ENCODE measurements around the gene THY1.
"Not testable (repeated sequence)": the region's sequence is repeated elsewhere in the genome, so short reads cannot be mapped to it uniquely, and the experiment has no call there.

THY1 gene

DNA sequence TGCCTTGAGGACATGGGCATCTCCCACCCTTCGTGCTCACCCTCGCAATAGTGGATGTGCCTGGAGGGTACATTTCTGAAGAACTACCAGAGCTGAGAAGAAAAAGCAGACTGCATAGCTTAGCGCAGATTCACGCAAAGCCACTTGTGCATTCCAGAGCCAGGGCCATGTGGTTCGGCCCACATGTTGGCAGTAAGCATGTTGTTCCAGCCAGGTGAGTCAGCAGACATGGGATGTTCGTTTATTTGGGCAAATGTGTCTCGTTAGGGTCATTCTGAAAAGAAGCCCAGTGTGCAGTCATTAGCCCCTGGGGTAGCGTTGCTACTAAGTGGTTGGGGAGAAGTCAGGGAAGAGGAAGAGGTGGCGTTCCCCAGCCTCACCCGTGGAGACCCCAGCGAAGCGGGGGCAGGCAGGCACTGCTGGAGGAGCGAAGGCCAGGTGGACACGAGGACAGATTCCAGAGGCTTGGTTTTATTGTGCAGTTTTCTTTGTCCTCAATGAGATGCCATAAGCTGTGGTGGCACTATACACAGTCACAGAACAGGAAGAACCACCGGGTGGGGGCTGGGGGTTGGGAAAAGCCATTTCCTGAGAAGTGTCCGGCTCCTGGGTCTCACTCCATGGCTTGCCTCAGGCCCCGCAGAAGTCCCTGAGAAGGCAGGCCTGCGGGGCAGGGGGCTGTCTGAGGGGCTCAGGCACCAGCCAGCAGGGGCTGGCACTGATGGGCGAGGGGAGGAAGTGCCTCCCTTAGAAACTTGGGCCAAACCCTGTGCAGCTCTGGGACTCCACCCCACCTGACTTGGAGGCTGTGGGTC lies 5.0 kb downstream of the THY1 start:
- DNase-seq (ENCODE audit: low spot score), result no peak

DNA sequence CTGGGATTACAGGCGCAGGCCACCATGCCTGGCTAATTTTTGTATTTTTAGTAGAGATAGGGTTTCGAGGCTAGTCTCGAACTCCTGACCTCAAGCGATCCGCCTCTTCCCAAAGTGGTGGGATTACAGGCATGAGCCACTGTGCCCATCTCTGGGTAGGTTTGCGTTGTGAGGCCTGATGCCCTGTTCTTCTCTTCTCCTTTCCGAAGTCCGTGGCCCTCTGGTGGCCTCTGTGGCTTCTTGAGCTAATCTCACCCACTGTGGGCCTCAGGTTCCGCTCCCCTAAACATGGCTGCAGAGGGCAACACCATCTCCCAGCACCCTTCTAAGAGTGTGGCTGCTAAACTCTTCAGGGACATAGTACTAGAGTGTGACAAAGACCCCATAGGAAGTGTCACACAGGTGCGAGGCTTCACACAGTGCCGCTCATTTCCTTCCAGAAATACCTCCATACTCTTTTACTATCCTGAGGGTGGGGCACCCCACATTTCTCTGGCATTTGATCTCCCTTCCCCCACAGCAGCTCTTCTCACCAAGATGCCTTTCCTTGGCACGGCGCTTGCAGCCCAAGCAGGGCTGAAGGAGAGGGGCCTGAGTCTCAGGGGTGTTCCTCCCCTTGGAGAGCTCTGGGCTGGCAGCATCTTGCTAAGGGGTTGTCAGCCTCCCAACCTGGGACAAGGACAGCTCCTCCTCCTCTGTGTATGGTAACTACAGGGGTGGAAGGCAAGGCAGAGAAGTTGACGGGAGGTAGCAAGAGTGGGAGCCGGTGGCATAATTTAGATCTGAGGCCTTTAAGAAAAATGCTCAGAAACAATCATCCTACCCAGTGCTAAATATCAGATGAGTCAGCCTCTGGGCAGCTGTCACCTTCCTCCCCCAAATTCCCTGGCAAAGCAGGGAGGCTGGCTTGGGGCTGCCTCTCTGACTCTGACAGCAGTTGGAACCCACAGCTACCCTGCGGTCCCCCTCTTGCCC lies 6.1 kb downstream of the THY1 start:
- DNase-seq (ENCODE audit: low spot score), result no peak

DNA sequence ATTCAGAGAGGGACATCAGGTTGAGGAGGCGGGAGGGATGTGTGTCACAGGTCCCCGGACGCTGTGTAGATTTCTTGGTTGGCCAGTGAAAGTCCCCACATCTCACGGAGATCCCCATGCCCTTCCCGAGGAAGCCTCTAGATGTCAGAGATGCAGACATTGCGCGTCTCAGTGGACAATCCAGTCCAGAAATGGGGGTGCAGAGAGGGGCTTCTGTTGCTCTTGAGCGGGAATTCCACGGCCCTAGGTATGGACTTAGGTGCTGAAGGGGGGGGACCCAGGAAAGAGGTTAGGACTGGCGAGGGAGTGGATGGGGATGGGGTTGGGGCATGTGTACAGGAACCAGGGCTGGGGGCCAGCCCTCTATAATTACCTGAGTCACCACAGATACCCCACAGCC lies 7.0 kb downstream of the THY1 start:
- DNase-seq (ENCODE audit: low spot score), result no peak

DNA sequence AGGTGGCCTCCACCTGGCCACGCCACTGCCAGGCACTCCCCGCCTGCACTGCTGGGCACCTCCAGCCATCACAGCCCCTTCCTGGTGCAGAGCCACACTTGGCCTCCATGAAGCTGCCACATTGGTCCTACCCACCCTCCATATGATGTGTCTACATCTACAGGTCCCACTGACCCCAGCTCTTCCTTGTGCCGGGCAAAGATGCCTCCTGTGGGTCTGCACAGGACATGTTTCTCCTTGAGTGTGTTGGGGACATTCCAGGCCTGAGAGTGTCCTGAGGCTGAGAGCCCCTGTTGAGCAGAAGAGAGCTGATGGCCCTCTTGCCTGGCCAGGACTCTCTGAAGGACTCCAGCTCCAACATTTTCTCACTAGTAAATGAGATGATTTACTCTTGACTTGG lies 7.5 kb downstream of the THY1 start:
- no peak for DNase-seq (ENCODE audit: low spot score)

DNA sequence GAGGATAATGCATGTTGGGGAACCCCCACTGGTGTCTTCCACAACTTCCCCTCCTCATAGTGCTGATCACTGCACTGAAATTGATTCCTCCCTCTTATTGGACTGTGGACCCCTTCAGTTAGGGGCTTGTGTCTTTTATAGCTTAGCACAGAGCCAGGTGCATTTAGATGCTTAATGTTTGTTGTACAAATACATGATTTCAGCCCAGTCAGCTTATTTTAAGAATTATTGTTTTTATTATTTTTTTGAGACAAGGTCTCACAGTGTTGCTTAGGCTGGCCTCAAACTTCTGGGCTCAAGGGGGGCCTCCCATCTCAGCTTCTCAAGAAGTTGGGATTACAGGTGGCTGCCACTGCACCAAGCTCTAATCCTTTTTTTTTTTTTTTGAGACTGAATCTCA lies 8.2 kb downstream of the THY1 start:
- DNase-seq (ENCODE audit: low spot score), result no peak

DNA sequence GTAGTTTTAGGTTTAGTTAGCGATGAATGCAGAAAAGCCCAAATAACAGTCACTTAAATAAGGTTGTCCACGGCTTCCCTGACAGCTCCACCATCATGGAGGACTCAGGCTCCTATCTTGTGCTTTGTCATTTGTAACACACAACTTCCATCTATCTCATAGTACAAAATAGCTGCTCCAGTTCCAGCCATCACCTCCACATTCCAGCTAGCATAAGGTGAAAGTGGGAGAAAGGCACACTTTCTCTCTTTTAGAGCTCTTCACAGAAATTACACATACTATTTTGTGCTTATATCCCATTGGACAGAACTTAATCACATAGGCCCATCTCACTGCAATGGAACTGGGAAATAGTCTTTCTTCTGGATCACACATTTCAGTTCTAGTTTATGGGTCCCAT lies 8.7 kb downstream of the THY1 start:
- no peak for DNase-seq (ENCODE audit: low spot score)

DNA sequence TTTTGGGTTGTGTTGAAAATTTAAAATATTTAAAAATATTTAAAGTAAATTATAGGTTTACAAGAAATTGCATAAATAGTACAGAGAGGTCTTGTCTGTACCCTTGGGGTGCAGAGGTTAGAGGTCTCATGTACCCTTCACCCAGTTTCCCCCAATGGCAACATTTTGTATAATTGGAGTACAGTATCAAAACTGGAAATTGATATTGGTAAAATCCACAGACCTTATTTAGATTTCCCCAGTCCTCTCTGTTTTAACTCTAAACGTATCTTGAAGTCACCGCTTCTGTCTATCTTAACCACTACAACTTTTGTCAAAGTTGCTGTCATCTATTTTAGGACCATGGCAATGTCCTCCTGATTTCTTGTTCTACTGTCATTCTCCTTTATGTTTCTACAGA lies 10.9 kb downstream of the THY1 start:
- DNase-seq (ENCODE audit: low spot score), result no peak

DNA sequence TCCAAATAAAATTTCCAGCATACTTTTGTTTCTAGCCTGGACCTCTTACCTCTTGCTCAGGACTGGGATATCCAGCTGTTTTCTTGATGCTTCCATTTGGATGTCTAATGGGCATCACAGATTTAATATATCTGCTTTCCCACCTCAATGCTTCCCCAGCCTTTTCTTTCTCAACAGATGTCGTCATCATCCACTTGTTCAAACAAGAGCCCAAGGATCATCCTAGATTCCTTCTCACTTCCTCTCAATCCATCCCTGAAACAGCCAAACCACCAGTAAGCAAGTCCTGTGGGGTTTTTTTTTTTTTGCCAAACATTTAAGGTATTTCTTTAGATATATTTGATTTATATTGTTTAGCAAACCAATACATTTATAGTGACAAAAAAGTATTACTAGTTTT lies 12.5 kb downstream of the THY1 start:
- DNase-seq (ENCODE audit: low spot score), result no peak

DNA sequence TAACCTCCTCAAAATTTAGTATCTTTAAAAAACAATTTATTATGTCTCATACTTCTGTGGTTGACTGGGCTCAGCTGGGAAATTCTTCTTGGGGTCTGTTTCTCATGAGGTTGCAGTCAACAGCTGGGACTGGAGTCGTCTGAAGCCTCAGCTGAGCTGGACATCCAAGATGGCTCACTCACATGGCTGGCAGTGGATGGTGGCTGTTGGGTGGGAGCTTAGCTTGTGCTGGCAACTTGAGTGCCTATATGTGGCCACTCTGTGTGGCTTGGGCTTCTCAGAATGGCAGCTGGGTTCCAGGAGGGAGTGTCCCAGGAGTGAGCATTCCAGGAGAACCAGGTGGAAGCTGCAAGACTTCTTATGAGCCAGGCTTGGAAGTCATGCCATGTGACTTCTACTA lies 13.2 kb downstream of the THY1 start:
- DNase-seq (ENCODE audit: low spot score), result no peak

DNA sequence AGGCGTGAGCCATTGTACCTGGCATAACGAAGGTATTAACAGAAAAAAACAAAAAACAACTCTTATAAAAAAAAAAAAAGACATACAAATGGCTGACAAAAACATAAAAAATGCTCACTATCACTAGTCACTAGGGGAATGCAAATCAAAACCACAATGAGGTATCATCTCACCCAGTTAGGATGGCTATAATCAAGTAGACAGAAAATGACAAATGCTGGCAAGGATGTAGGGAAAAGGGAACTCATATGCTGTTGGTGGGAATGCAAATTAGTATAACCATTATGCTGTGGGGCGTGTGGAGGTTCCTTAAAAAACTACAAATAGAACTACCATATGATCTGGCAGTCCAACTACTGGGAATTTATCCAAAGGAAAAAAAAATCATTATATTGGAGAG lies 17.0 kb downstream of the THY1 start:
- no peak for DNase-seq (ENCODE audit: low spot score)

DNA sequence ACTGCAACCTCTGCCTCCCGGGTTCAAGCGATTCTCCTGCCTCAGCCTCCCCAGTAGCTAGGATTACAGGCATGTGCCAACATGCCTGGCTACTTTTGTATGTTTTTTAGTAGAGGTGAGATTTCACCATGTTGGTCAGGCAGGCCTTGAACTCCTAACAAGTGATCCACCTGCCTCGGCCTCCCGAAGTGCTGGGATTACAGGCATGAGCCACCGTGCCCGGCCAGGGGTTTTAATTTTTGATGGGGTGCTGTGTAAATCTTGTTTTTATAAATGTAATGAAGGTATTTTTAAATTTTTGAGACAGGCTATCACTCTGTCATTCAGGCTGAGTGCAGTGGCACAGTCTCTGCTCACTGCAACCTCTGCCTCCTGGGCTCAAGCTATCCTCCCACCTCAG lies 17.5 kb downstream of the THY1 start:
- DNase-seq (ENCODE audit: low spot score), result not testable (repeated sequence)

DNA sequence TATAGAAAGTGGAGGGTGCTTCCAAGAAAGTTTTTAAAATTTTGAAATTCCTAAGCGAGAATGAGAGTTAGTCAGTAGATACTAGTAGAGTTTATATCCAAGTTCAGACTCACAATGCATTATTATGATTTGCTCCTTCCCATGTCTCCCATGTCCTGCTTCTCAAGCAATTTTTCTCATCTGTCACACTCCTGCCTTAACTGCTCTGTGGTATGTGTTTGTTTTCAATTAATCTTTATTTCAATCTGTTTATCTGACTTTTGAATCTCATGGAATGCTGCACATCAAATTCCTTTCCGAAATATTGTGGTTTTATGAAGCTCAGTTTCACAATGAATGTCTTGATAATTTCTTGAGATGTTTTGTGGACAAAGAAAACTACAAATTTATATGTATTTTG lies 18.1 kb downstream of the THY1 start:
- DNase-seq (ENCODE audit: low spot score), result no peak

DNA sequence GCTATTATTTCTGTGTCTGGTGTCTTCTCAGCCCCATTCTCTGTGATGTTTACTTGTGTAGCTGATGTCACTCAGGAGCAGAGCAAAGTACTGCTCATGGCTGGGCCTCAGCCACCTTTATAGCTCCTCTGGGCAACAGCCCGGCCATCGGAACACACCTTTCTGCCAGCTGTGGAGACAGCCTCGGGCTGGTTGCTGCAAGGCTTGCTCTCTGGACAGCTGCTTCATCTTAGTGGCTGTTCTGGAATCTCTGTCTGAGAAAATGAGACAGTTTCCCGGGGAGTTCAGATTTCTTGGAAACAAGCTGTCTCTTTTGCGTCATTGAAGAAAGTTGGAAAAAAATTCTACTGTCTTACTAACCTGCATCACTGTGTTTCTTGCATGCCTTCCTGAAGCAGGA lies 20.0 kb downstream of the THY1 start:
- no peak for DNase-seq (ENCODE audit: low spot score)

DNA sequence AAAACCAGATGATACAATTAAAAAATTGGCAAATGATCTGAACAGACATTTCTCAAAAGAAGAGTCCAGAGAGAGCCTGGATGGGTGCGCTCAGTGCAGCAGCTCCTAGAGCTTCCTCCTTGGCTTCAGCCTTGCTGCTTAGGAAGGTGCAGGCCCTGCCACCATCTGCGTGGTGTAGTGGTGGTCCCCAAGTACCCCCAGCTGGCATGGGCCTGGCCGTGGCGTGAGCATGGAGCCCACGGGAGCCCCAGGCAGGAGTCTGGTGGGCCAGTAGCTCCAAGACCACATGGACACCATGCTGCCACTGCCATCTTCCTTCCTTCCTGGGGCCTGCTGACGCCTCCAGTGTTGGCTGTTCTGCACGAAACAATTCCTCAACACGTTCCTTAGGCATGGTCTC lies 20.5 kb downstream of the THY1 start:
- DNase-seq (ENCODE audit: low spot score), result no peak

DNA sequence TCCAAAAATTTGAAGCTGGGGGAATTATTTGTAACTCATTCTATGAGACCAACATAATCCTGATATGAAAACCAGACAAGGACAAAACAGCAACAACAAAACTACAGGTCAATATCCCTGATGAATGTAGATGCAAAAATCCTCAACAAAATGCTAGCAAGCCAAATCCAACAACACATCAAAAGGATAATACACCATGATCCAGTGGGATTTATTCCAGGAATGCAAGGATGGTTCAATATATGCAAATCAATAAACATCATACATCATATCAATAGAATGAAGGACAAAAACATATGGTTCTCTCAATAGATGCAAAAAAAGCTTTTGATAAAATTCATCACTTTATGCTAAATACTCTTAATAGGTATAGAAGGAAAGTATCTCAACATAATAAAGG lies 22.1 kb downstream of the THY1 start:
- no peak for DNase-seq (ENCODE audit: low spot score)

DNA sequence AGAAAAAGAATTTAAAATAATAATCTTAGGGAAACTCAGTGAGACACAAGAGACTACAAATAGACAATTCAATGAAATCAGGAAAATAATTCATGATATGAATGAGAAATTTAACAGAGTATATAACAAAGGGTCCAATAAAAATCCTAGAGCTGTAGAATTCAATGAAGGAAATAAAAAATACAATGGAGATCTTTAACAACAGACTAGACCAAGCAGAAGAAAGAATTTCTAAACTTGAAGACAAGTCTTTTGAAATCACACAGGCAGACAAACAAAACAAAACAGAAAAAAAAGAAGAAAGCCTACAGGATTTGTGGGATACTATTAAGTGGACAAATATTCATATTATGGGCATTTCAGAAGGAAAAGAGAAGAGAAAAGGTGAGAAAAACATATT lies 25.2 kb downstream of the THY1 start:
- no peak for DNase-seq (ENCODE audit: low spot score)

DNA sequence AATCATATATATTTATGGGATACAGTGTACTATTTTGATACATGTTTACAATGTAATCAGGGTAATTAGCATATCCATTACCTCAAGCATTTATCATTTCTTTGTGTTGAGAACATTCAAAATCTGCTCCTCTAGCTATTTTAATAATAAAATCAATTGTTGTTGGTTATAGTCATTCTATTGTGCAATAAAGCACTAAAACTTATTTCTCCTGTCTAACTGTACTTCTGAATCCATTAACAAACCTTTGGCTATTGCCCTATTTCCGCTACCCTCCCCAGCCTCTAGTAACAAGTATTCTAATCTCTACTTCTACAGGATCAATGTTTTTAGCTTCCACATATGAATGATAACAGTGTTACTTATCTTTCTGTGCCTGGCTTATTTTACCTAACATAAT lies 26.1 kb downstream of the THY1 start:
- no peak for DNase-seq (ENCODE audit: low spot score)

DNA sequence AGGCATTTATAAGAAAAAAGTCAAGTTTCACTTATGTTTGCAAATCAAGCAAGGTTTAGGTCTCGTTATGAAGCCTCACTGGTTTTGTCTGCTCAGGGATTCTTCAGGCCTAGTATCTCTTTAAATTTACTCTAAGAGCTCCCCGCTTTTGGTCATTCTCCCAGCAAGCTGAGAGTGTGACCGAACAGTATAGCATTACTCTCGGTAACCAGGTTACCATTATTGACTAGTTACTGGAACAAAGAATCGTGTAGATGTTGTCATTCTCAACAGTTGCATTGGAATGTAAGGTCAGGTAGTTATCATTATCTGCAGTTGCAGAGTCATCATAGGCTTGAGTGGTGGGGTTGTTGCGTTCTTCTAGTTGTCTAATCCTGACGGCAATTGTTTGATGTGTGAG lies 31.7 kb downstream of the THY1 start:
- no peak for DNase-seq (ENCODE audit: low spot score)

DNA sequence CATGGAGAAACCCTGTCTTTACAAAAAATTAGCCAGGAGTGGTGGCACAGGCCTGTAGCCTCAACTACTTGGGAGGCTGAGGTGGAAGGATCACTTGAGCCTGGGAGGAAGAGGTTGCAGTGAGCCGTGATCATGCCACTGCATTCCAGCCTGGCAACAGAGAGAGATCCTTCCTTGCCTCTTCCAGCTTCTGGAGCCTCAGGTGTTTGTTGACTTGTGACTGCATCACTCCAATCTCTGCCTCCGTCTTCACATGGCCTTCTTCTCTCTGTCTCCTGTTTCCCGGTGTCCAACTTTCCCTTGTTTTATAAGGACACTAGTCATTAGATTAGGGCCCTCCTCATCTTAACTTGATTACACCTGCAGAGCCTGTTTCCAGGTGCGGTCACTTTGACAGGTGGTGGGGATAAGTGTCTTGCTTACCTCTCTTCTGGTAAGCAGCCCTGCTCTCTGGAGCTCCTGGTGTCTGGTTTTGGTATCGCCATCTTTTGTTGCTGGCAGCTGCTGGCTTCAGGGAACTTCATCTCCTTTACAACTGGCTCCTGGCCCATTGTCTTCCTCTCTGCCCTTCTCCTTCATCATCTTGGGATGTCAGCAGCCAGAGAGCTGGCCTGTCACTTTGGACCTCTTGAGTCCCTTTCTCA lies 33.2 kb downstream of the THY1 start:
- no peak for DNase-seq (ENCODE audit: low spot score)

DNA sequence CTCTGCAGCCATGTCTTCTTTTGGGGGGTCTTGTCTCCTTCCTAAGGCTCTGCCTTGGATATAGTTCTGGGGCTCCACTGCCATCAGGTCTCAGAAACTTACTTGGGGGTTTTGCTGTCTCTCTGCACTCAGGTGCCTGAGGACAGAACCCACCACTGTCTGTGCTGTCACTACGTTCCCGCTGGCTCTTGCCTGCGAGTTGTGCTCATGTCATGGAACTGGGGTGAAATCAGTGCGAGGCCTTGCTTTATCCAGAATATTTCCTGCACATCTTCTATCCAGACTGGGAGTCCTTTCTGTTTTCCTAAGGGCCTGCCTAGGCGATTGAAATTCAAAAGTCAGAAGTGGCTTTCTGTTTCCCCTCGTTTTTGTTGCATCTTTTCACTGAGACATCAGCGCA lies 34.9 kb downstream of the THY1 start:
- no peak for DNase-seq (ENCODE audit: low spot score)

DNA sequence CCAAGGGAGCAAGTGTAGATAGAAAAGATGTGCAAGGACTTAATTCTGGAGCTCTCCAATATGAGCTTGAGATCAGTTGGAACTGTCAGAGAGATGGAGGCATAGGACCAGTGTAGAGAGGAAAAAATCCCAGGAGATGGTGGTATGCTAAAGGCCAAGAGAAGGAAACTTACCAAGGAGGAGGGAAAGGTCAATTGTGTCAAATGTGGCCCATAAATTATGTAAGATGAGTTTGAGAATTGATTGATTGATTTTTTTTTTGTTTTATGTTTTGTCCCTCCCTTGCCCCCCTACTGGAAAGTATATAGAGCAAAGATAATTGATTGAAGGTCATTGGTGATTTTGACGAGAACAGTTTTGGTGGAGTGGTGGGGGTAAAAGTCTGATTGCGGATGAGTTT lies 38.6 kb downstream of the THY1 start:
- DNase-seq (ENCODE audit: low spot score), result no peak

DNA sequence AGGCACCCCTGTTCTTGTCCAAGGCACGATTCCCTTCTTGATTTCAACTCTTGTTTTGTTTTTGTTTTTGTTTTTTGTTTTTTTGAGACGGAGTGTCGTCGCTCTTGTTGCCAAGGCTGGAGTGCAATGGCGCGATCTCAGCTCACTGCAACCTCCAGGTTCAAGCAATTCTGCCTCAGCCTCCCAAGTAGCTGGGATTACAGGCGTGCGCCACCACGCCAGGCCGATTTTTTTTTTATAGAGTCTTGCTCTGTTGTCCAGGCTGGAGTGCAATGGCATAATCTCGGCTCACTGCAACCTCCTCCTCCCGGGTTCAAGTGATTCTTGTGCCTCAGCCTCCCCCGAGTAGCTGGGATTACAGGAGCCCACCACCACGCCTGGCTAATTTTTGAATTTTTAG lies 40.5 kb downstream of the THY1 start:
- not testable (repeated sequence) for DNase-seq (ENCODE audit: low spot score)

DNA sequence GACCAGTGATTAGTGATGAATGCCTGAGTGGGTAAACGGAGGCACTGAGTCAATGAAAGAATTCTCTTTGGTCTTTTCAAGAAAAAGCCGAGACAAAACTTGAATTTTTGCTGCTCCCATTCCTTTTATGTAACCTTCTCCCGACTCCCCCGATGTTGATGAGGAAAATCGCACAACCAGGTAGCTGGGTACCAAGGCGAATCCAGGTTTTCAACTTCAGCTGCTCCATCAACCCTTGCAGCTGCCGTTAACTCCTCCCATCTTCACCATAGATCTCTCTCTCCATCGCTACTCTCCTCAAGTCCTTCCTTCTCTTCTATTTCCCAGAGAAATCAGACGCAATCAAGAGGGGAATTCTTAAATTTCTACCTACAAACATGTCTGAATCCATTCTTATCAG lies 40.9 kb downstream of the THY1 start:
- no peak for DNase-seq (ENCODE audit: low spot score)

All from CD4-positive, alpha-beta T cell treated with Interleukin-6 at 100 ng/mL for 8 hours (primary cell).